Skeletal muscle cell (primary cell): Measurements from ENCODE around the gene TSPAN9.

Source experiments
- DNase-seq: peaks from one replicate; pipeline ENCODE4 v3.0.0-alpha.2; 2010; ENCODE audit warnings: low read depth
- H3K4me3 ChIP-seq: 2 replicates; pipeline ENCODE4 v1.5.1; 2011; ENCODE audit warnings: low read depth, mild to moderate bottlenecking, control low read depth, low read length, moderate library complexity

The TSPAN9 gene

DNA sequence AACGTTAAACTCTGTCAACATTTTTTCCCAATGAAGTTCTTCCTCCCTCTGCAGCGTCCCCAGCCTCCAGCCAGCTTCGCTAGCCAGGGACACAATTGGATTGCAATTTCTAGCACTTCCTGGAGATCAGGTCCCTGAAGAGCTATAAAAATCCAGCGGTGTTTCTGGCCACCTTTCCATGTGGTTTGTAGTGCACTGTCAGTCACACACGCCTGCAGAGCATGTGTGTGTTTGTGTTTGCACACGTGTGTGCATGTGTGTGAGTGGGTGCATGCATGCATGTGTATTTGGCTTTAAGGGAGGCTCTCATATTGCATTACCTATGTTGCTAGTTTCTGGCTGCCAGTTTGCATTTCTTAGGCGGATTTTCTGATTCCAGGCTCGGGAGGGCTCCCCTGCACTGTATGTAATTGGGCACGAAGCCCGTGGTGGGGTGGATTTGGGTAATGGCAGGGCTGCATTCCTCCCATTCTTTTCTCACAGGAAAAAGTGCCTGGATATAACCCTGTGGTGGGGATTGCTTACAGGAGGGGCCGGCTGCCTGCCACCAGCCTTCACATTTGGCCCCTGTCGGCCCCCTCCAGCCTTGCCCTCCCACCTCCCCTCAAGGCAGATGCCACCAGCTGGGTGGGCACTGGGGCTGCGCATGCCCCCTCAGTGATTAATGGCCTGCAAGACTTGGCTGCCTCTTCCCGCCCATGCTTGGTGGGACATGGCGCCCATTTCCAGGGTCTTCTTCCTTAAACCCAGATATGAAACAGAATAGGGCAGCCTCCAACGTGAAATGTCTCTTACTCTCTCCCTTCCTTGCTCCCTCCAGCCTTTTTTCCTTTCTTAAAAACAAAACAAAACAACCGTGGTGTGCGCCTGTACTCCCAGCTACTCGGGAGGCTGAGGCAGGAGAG is 74.0 kb downstream of the TSPAN9 start:
- no peak for DNase-seq
- H3K4me3 ChIP-seq, result no peak overlapping the region

DNA sequence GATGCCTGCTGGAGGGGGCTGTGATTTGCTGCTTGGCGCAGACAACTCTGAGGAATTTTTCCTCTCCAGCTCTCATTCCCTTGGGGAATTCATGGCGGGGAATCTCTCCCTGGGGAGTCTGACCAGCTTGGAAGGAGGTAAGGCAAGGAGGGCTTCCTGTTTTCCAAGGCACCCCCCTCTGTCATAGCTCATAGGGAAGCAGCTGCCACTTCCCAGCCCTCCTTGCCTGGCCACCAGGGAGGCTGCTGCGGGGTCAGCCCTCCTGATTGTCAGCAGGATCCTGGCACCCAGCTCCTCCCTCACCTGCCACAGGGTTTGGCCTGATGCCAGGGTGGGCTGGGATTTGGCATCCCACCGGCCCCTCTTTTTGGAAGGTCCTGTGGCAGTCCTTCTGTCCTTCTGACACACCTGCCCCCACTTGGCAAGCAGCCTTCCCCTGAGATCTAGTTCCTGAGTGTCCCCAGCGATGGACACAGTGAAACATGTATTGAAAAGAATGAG is 74.9 kb downstream of the TSPAN9 start:
- no peak for DNase-seq
- no peak overlapping the region for H3K4me3 ChIP-seq

DNA sequence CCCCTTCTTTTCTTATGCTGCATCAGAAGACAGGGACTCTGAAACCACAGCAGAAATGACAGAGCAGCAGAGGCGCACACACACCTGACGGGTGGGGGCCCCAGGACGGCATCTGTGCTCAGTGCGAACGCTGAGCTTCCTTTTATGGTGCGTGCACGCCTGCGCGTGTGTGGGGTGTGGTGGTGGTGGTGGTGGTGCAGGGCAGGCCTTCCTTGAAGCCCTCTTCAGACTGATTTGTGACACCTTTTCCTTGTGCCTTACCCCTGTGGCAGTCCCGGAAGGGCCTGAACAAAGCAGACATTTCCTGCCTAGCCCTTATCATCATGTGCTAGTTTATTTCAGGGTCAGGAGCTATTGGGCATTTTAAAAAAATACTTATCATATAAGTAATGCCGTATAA is 75.7 kb downstream of the TSPAN9 start:
- H3K4me3 ChIP-seq, result no peak overlapping the region
- no peak for DNase-seq

DNA sequence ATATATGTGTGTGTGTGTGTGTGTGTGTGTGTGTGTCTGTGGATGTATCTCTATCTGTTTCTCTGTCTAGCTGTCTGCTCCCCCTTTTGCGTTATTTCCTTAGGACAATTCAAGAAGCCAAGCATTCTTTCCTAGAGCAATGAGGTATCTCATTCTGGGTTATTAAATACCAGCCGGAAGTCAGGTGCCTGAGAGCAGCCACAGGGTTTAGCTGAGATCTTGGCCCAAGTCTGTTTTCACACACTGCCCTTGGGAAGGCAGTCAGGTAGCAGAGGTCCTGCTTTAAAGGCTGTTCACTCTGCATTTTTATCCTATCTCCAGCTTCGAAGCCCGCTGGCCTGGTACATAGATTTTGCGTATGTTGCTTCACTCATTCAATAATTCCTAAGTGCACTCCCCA is 76.8 kb downstream of the TSPAN9 start:
- no peak for DNase-seq
- no peak overlapping the region for H3K4me3 ChIP-seq

DNA sequence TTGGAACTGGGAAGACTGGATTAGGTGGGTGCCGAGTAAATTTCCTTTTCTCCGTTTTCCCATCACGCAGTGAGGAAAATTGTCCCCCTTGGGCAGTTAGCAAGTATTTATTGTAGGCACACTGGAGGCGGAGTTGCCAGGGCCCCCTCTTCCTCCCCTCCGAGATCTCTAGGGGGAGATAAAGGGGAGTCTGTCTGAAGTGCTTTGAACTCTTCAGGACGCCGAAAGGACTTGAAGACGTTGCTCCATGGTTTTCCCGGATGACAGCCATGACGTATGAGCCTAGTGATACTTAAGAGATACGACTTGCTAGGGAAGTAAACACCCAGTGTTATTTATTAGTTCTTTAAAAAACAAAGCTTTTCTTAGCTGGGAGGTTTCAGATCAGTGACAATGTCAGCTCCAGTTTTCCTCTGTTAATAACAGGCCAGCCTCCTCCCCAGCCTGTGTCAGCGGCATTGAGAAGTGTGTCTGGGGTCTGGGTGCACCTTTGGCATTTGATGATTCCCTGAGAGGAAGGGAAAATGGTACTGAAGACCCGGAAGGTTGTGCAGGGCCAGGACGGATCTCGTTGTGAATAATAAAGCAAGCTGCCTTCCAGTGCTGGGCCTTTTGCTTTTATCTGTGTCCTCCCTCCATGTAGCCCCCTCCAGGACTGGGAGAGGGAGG is 78.7 kb downstream of the TSPAN9 start:
- DNase-seq, result no peak
- H3K4me3 ChIP-seq, result no peak overlapping the region

DNA sequence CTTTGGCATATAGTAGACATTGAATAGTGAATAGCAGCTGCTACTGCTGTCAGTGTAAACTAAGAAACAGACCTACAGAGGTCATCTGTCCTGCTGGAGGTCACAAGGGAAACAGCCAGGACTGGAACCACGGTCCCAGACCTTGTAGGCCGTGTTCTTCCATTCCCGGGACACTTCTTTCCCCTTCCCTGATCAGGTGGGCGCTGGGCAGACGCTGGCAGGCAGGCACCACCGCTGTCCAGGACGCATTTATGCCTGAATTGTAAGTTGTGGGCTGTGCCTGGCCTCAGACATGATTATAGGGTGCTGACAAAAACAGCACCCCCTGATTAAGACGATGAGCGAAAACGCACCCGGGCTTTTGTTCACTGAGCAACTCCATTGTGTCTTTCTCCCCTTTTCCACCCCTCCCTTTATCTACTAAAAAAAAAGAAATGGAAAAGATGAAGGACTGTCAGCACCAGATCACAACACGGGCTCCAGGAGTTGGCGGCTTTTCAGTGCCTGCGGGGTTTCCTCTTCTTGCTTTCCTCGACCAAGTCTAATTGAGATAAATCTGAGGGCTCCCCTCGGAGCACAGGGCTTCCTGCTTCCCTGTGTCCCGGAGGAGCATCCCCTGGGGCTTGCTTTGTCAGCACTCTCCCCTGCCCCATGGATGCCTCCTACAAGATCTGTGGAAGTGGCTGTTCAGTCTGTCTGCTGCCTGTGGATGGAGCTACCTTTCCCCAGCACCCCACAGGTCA is 80.6 kb downstream of the TSPAN9 start:
- no peak for DNase-seq
- H3K4me3 ChIP-seq, result no peak overlapping the region

DNA sequence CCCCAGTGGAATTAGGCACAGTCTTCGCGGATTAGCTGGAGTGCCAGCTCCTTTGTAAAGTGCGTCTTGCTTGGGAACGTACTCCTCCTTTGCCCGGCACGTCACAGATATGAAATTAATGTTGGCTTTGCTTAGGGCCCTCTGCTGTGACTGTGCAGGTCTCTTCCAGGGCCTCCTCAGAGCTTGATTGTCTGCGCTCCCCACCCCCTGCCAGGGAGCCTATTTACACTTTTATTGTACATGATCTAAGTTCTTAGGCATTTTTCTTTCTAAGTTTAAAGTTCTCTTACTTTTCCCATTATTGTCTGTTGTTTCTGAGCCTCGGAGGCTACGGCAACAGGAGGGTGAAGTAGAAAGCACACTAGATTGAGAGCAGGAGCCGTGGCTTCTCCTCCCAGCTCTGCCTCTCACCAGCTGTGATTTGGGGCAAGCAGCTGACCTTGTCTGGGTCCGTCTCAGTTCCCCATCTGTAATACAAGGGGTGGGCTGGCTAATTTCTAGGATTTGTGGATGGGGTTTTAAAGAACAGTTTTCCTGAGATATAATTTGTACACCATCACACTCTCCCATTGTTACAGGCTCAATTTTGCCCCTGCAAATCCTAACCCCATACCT is 81.8 kb downstream of the TSPAN9 start:
- H3K4me3 ChIP-seq, result no peak overlapping the region
- DNase-seq, result no peak

DNA sequence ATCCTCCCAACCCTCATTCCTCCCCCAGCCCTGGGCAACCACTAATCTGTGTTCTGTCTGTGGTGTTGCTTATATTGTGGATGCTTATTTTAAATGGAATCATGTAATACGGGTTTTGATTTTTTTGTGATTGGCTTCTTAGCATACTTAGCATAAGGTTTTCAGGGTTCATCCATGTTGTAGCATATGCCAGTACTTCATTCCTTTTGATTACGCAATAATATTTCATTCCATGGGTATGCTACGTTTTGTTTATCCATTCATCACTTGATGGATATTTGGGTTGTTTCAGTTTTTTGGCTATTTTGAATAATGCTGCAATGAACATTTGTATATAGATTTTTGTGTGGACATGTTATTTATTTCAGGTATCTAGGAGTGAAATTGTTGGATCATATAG is 82.9 kb downstream of the TSPAN9 start:
- no peak for DNase-seq
- H3K4me3 ChIP-seq, result no peak overlapping the region

DNA sequence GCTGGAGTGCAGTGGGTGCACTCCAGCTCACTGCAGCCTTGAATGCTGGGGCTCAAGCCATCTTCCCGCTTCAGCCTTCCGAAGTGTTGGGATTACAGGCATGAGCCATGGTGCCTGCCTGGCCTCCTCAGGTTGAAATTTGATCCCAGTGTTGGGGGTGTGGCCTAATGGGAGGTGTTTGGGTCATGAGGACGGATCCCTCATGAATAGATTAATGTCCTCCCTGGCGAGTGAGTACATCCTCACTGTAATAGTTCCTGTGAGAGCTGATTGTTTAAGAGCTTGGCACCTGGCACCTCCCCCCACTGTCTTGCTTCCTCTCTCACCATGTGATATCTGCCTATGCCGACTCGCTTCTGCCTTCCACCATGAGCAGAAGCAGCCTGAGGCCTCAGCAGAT is 84.7 kb downstream of the TSPAN9 start:
- DNase-seq, result no peak
- H3K4me3 ChIP-seq, result no peak overlapping the region

DNA sequence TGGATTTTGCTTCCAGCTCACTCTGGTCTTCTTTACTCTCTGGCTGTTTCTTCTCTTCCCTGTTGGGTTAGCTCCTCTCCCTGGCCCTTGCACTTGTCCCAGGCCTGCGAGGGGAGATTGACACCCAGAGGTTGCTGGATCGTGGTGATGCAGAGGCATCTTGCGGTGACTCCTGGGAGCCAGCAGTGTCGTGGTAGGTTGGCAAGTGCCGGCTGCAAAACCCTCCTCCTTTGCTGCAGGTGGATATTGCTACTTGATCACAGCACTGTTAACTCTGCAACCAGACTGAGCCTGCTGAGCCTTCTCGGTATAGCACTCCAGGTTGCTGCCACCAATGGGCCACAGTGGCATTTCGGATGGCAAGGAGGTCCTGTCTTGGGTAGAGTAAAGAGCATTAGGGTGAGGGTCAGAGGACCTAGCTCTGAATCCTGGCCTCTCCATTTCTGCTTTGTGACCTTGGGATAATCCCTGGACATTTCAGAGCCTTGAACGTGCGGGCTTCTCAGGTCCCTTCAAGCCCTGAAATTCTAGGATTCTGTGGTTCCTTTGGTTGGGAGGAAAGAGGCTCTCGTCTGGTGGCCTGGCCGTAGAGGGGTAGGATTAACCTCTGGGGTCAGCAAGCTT is 87.4 kb downstream of the TSPAN9 start:
- no peak for DNase-seq

DNA sequence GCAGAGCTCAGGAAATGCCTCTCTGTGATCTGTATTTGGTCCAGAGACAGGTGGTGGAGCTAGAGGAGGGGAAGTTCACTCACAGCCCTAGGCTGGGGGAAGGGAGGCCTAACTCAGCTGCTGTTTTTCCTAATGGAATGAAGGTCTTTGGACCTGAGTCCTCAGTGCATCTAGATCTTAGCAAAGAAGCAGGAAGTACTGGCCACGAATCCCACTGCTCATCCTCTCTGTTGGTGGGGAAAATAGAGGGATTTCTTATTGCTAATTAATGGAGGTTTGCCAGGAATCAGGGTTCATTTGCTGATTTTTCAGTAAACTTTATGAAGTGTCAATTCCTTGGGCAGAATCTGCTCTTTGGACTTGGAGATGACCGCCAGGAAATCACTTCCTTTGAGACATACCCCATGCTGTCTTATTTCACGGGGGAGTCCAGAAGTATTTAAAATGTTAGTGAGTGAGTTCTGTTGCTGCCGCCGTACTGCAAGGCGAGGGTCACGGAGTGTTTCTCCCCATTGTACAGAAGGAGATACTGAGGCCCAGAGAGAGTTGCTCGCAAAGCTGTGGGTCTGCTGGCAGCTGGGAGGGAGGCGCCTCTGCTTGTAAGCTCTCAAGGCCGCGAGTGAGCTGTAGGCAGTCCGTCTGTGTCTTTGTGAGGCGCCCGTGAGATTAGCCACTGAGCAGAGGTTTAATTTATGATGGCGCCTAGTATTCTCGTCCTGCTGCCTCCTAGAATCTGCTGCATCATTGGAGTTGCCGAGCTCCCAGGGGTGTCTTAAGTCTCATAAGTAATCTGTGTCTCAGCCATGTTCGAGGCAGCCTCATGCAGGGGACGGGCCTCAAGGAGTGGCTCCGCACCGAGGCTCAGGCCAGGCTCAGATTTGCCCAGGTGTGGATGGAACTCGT is 88.2 kb downstream of the TSPAN9 start:
- no peak for DNase-seq
- no peak overlapping the region for H3K4me3 ChIP-seq

More for the DNA sequence above, 87.4 kb downstream of the TSPAN9 start:
- H3K4me3 ChIP-seq, result no peak overlapping the region

DNA sequence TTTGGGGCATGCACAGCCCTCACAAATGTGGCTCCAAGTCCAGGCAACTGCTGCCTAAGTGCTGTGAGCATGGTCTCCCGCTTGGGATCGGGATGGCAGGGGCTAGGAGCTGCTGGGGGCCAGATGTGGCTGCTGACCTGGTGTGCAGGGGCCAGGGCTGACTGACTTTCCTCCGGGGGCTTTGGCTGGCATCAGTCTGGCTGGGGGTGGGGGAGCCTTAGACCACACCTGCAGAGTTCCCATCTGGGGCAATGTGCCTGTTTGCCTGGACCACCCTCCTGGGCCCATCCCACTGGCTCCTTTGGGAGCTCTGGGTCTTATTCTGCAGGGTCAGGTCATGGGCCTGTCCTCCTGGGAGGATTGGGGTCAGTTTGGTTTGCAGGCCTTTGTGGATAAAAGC is 90.5 kb downstream of the TSPAN9 start:
- no peak overlapping the region for H3K4me3 ChIP-seq

DNA sequence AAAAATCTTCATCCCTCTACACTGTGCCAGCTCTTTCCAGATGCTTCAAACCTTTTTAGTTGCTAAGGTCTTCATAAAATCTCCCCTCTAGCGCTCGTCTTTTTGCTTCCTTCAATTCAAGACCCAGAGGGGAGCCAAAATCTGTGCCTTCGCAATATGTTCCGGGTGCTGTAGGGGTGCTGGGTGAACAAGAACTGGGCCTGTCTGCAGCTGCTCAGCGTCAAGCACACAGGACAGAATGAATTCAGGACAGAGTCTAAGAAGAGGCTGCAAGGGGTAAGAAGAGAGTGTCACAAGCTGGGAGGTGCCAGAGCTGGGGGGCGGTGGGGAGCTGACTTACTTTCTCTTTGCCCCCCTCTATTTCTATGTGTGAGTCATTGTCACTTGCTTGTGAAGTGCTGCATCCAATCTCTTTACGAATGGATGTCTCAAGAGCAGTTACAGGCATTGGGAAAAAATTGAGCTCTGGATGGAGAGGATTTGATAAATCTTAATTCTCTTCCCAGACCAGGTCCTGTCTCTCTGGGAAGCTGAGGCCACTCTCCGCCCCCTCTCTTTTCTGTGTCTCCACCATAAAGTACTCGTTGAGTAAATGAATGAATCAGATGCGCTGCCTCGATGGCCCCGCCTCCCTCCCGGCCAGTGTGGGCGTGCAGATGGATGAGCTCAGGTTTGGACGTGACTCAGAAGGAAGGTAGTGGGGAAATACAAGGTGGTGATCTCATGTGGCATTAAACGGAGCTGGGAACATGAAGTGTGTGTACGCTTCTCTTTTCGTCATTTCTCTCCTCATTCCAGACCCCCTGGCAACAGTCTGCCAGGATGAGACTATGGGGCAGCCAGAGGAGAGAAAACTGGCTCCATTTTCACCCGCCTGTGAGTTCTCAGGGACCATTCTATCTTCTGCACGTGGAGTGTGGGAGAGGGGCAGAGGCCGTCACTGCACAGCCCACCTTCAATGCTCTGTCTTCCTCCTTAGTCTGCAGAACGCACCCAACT is 91.3 kb downstream of the TSPAN9 start:
- H3K4me3 ChIP-seq, result no peak overlapping the region
- peak; percentile 98 for DNase-seq

More for the DNA sequence above, 90.5 kb downstream of the TSPAN9 start:
- DNase-seq, result no peak

DNA sequence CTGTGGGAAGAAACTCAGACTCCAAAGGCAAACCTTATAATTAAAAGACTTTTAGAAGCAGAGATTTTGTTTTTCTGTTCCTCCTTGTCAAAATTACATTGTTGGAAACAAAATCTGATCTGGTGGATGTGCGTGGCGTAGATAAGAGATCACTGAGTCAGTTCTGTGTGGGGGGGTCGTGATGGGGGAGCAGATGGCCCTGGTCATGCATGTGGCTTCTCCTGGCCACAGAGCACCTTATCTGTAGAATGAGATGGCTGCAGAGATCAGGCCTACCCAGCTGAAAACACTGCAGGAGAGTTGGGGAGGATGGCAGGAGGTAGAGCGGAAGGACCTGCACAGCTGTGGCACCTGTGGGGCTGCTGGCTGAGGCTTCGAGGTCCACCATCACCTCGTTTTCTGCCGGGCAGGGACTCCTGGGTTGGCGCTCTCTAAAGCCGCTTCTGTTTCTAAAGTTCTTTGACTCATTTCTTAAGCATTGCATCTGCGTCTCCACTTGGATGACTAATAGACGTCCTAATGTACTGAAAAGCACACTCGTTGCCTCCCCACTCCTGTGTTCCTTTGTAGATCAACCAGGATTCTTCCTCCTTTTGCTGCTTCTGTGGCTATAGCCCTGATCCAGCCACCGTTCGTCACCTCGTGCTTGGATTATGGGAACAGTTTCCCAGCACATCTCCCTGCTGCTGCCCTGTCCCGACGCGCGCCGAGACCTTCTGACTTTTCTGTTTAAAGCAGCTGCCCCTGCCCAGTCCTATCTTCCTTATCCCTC is 93.4 kb downstream of the TSPAN9 start:
- DNase-seq, result peak; percentile 92
- no peak overlapping the region for H3K4me3 ChIP-seq

DNA sequence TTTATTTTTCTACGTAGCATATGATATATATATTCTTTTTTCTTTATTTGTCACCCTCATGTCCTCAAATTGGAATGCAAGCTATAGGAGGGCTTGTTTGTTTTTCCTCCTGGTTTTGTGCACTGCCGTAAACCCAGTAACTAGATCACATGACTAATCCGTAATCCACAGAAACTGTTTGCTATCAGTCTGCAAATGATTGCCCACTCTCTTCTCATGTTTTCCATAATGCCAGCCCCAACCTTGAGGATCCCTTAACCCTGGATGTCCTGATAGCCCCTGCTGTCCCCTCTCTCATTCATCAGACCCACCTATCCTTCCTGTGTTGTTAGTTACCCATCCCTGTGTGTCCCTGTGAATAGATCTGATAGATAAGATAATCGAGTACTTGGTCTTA is 94.0 kb downstream of the TSPAN9 start:
- DNase-seq, result no peak
- H3K4me3 ChIP-seq, result no peak overlapping the region
